Astrocyte of the spinal cord (primary cell): ENCODE data around the gene MDFIC.
A peak's percentile ranks its signal among the peaks of the same experiment; 100 is the strongest.

Experiments
- DNase-seq: peaks from one replicate; pipeline ENCODE4 v3.0.0; 2011; ENCODE audit warnings: low read depth, low spot score
- H3K4me3 ChIP-seq: 2 replicates; pipeline ENCODE4 v1.5.1; 2011; ENCODE audit warnings: low read depth, mild to moderate bottlenecking, low read length, moderate library complexity
- CTCF ChIP-seq: IDR thresholded peaks from 2 replicates; pipeline ENCODE4 v1.5.1; 2012; ENCODE audit warnings: low read depth, mild to moderate bottlenecking, low read length, inconsistent platforms
- in situ Hi-C: cut with HindIII; loops from 2 replicates; pipeline ENCODE4 v1.10.0; 2017; ENCODE audit warnings: low sequenced_read_pairs

Gene MDFIC

DNA sequence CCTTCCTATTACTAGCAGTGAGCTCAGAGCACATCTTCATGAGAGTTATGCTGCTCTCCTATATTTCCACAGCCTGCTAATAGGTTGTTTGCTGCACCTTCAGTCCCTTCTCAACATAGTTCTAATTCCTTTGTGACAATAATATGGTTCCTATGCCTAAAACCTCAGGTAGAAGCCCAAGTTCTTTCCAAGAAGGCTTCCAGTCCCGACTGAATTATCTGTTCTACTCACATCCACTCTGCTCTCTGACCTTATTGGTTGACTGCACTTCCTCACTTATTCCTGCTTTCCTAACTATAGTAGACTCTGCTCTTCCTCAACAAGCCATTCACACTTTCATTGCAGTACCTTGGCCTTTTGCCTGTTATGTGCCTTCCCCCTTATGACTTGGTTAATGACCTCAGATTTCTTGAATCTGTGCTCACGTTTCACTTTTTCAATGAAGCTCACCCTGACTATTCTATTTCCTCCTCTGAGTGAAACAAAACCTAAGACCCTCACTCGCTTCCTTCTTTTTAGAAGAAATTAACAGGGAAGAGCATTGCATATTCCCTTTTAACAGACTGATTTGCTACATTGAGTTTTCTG lies 132.7 kb downstream of the MDFIC start:
- TF ChIP-seq CTCF: no peak
- no peak for DNase-seq
- in situ Hi-C loops: no loop called here
- no peak overlapping the region for H3K4me3 ChIP-seq

DNA sequence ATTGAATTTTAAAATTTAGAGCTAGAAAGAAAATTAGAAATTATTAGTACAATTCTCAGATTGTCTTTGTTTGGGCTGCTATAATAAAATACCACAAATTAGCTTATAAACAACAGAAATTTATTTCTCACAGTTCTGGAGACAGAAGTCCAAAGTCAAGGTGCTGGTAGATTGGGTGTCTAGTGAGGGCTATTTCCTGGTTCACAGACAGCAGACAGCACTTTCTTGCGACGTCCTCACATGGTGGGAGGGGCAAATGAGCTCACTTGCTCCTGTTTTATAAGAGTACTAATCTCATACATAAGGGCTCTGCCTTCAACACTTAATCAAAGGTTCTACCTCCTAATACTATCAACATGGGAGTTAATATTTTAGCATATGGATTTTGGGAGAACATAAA lies 134.1 kb downstream of the MDFIC start:
- no peak overlapping the region for H3K4me3 ChIP-seq
- DNase-seq: no peak
- no peak for TF ChIP-seq CTCF
- in situ Hi-C loops: no loop called here

DNA sequence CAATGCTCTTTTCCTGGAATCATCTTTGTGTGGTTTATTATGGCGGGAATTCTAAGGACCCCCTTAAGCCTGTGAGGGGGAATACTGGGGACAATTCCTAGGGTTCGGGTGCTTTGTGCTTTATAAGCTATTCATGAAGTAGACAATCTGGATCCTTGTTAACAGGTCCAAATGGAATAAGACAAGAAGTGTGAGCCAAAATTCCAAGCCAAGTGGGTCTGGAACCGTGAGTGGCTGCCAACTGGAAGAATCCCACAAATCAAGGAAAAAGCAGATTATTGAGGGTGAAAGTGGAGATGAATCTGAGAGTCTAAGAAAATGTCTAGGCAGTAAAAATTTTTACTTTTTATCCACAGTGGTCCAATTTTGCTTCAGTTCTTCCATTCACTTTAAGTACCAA lies 136.8 kb downstream of the MDFIC start:
- TF ChIP-seq CTCF: no peak
- DNase-seq: no peak
- H3K4me3 ChIP-seq: no peak overlapping the region
- in situ Hi-C loops: no loop called here

DNA sequence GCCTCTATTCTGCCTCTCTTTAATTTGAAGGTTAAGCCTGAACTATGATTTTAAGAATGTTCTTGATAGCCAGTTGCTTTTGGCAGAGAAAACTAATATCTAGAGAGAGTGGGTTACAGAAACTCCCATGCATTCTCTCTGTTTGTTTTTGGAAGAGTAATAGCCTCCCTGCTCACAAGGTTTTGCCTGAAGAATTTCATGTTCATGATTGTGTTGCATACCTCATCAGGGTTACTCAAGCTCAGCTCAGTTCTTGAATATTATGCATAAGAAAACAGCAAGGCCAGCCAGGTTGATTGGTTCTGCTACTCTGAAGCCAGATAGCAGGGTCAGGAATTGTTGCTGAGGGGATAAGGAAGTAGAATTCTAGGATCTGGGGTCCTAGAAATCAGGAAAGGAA lies 137.4 kb downstream of the MDFIC start:
- no peak for TF ChIP-seq CTCF
- no peak overlapping the region for H3K4me3 ChIP-seq
- in situ Hi-C loops: no loop called here
- DNase-seq: peak; percentile 20

DNA sequence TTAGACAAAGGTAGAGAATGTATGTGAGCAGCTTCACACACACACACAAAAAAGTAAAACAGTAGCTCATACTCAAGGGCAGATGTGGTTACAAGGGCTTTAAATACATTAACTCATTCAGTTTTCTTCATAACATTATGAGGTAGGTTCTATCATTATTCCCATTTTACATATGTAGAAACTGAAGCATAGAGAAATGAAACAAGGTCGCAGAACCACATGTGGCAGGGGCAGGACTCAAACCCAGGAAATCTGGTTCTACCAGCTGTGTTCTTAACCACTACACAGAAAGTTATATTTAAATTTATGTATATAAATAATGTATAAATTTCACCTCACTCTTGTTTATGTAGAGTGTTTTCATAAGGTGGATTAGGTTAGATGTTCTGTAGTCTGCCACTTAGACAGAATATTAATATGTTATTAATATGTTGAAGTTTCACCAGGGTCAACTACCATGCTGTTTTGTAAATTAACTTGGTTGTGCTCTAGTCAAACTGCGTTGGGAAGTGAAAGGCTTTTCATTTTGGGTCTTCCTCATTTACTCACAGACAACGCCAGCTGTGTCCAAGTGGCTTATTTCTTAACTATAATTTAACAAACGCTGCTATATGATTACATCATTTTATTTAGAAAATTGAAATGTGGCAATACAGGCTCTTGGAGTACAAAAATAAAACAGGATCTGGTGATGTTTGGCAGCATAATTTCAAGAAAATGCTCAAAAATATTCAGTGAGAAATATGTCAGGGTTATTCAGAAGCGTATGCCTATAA lies 138.4 kb downstream of the MDFIC start:
- H3K4me3 ChIP-seq: no peak overlapping the region
- DNase-seq: no peak
- in situ Hi-C loops: no loop called here
- no peak for TF ChIP-seq CTCF

DNA sequence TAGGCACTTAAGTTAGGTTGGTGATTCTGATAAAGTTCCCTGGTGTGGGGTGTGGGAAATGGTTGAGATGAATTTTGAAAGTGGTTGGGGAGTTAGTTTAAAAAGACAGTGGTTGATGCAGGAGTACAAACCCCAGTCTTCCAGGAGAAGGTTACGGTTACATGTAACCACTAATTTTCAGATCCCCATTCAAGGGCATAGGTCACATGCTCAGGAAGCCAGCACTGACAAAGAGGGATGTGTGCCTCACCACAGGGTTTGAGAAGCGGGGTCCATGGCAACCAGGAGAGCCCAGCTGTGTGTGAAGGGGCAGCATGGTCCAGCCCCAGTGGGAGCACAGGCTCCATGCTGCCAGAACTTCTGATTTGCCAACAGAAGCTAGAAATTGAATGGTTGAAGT lies 144.2 kb downstream of the MDFIC start:
- DNase-seq: no peak
- in situ Hi-C loops: no loop called here
- H3K4me3 ChIP-seq: no peak overlapping the region
- no peak for TF ChIP-seq CTCF
